Loucy (cell line): ENCODE measurements around the gene GNA15.

ENCODE experiments used
- EZH2phosphoT487 ChIP-seq: fragments of 200-600 bp; IDR thresholded peaks from 2 replicates; pipeline ENCODE4 v1.6.1; 2018; ENCODE audit warnings: antibody characterized with exemption, mild to moderate bottlenecking, moderate library complexity, borderline replicate concordance
- TF ChIP-seq, protein P1 (sequence below): fragments of 200-600 bp; sonication (generic); conservative IDR thresholded peaks from 2 replicates; pipeline ENCODE4 v1.5.1; 2014; ENCODE audit warnings: mild to moderate bottlenecking, antibody characterized with exemption, low read length

- TF ChIP-seq, protein P1, sequence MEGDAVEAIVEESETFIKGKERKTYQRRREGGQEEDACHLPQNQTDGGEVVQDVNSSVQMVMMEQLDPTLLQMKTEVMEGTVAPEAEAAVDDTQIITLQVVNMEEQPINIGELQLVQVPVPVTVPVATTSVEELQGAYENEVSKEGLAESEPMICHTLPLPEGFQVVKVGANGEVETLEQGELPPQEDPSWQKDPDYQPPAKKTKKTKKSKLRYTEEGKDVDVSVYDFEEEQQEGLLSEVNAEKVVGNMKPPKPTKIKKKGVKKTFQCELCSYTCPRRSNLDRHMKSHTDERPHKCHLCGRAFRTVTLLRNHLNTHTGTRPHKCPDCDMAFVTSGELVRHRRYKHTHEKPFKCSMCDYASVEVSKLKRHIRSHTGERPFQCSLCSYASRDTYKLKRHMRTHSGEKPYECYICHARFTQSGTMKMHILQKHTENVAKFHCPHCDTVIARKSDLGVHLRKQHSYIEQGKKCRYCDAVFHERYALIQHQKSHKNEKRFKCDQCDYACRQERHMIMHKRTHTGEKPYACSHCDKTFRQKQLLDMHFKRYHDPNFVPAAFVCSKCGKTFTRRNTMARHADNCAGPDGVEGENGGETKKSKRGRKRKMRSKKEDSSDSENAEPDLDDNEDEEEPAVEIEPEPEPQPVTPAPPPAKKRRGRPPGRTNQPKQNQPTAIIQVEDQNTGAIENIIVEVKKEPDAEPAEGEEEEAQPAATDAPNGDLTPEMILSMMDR, result no peak
- no peak for TF ChIP-seq EZH2phosphoT487
Observed at GRCh38 chr19:3135961-3136683, at the start of gene GNA15.
